HG03135 (cell line): ENCODE data around the gene AFF3.

Source experiments
- ATAC-seq: cut with Tn5 transposase; IDR thresholded peaks from one replicate; pipeline ENCODE4 v1.9.1; 2021; ENCODE audit warnings: mild to moderate bottlenecking, moderate library complexity; ENCODE audit not compliant: unreplicated experiment

AFF3 gene

DNA sequence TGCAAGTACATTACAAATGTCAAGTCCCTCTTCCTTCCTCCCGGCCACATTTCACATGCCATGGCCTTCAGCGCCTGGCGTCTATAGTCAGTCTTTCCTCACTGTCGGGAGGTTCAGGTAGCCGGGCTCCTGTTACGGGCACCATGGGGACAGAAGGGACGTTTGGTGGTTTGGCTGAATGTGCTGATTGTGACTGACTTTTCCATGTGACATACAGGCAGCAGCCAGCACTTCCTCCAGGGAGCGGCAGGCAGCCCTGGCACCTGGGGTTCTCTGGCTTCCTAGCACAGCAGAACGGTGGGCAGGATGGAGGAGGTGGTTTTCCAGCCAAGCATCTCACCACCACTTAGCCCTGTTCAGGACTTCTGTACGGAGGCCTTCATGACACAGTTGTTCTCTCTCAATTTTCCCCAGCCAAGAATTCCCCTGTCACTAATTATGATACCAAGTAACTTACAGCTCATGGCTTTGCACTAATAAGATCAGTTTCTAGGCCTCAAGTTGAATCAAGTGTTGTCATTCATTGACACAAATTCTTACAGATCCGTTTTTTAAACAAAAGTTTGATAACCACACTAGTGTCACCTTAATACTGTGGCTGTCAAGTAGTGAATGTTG, 568.6 kb downstream of the AFF3 start:
- ATAC-seq: no peak

DNA sequence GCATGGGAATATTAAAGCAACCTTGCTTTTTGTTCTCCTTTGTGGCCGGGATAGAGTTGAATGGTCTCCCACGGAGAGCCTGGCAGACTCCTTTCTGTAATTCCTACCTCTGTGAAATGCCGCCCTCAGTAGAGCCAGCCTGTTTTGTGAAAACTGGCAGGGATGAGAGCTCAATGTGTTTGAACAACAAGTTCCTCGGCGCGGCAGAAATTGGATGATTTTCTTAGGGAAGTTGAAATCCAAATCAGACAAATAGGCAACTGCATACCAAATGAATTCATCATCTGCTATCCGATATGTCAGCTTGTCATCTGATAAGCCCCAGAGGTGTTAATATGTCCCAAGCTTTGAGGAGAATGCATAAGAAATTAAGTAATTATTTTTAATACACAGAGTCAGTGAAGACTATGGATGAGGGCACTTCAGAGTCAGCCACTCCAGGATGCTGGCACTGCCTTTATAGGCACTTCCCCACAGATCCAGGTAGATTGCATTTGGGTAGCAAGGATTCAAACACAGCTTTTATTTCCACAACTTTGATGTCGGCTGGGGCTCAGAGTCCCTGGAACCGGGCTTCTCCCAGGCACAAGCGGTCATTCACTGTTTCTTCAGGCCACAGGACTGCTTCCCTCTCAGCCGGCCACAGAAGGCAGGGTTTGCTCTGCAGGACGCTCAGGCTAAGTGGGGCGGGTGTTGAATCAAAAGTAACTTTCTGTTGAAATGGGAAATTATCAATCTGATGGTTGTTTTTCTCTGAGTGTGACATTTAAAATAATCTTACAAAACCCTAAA, 569.8 kb downstream of the AFF3 start:
- no peak for ATAC-seq

DNA sequence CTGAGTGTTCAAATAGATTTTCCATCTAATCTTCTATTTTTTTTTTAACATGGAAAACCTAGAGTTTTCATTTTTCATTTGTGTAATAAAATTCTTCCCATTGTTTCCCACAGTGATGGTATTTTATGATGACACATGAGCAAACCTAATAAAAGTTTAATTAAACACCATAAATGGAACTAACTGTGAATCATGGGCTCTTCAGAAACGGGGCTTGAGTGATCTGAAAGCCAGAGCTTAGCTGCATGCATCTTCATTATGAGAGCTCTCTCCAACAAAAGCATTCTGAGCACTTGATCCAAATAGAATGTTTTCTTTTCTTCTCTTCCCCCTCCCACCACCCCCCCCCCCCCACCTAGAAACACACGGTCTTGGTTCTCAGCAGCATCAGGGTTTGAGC, 570.4 kb downstream of the AFF3 start:
- no peak for ATAC-seq

DNA sequence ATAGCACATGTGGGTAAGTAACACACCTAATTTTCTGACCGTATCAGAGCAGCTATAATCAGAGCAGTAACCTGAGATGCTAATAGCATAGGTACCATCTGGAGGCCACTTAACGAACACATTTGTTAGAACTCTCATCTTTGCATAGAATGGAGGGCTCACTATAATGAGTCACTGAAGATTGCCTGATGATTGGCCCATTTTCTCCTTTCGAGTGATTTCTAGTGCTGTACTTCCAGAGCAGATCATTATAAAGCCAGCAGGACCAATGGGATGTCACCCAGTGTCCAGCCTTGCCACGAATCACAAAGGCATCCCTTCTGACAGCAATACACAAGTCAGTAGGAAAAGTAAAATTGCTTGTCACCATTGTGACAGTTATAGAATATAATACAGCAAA, 570.9 kb downstream of the AFF3 start:
- ATAC-seq: no peak

- ATAC-seq: no peak
These were observed 571.4 kb downstream of the AFF3 start for GRCh38 chr2:99571021-99571420.

- no peak for ATAC-seq
These were observed 573.0 kb downstream of the AFF3 start for GRCh38 chr2:99569386-99569785.

- no peak for ATAC-seq
These were observed 577.2 kb downstream of the AFF3 start for GRCh38 chr2:99565227-99565626.

GRCh38 chr2:99562516-99562915, 579.9 kb downstream of the AFF3 start:
- ATAC-seq: no peak

DNA sequence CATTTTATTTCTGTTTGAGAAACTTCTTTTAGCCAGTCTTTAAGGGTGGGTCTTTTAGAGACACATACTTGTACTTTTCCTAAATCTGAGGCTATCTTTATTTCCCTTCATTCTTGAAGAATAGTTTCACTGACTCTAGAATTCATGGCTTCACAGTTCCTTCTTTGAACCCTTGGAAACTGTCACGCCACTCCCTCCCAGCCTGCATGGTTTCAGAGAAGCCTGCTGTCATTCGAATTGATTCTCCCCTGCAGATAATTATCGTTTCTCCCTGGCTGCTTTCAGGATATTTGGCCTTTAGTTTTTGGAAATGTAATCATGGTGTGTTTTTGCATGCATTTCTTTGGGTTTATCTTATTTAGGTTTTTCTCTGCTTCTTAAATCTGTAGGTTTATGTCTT, 580.6 kb downstream of the AFF3 start:
- no peak for ATAC-seq

DNA sequence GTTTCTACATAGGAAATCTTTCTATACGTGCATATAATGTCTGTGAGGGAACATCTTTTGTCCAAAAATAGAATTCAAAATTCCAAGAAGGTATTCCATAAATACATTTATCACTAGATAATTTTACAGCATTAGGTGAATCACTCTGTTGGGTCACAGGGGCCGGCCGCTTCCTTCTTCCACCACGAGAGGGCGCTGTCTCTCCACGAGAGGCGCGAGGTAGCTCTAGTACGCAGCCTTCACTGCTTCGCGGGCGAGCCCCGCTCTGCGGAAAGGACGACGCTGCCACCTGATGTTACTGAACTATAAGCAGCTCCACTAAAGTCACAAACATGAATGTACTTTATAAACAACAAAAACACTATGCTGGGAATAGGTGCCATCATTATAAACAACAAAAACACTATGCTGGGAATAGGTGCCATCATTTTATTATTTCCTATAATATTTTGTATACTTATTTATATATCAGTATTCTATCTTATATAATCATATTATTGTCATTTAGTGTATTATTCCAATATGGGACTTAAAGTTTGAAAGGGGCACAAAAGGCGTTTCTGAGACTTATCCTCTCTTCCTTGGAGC, 583.2 kb downstream of the AFF3 start:
- ATAC-seq: no peak

DNA sequence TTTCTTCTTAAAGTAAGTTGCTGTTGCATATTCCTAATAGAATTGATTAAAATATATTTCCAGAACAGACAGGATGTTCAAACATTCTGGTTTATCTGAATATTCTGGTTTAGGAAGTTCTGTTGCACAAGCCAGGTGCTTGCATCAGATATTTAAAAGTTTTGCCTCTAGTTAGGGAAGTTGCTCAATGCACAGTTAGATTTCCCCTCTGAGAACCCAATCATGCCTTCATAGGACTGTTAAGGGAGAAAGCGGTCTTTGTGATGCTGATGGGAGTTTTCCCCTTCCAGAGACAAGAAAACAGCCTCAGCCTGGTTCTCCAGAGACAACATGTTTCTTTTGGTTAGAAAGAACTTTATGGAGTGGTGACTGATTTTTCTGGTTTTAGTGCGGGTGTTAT, 587.0 kb downstream of the AFF3 start:
- ATAC-seq: no peak

GRCh38 chr2:99554871-99555270, 587.5 kb downstream of the AFF3 start:
- no peak for ATAC-seq

DNA sequence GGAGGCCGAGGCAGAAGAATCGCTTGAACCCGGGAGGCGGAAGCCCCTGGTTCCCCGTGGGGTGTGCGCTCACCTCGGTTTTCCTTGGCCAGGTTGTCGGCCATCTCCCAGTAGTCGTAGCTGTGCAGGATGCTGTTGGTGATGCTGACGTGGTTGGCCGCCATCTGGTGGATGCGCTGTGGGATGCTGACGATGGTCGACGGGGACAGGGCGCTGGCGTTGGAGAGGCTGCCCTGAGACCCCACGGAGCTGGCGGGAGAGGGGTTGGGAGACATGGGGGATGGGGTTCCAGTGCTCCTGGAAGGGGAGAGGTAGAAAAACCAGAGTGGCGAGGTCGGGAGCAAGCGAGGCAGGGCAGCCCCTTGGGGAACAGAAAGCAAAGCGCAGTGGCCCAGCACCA, 588.2 kb downstream of the AFF3 start:
- ATAC-seq: no peak

- no peak for ATAC-seq
These were observed 589.9 kb downstream of the AFF3 start for GRCh38 chr2:99552529-99552928.

DNA sequence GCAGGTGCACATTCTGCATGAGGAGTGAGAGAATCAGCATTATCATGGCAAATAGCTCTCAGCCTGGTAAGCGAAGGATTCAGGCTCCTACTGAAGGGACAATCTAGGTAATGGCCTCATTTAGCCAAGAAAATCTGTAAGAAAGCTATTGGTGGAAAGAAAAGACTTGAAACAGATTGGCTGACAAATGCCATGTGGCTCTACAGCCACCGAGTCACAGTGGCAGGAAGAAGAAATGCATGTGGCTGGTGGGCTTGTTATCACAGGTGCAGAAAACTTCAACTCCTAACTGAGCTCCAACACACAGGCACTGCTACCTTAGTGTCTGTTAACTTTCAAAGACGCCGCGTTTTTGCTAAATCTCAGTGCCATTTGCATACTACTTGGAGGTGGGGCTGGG, 592.0 kb downstream of the AFF3 start:
- no peak for ATAC-seq

GRCh38 chr2:99545604-99546003, 596.8 kb downstream of the AFF3 start:
- ATAC-seq: no peak

- ATAC-seq: no peak
These were observed 597.3 kb downstream of the AFF3 start for GRCh38 chr2:99545066-99545465.

DNA sequence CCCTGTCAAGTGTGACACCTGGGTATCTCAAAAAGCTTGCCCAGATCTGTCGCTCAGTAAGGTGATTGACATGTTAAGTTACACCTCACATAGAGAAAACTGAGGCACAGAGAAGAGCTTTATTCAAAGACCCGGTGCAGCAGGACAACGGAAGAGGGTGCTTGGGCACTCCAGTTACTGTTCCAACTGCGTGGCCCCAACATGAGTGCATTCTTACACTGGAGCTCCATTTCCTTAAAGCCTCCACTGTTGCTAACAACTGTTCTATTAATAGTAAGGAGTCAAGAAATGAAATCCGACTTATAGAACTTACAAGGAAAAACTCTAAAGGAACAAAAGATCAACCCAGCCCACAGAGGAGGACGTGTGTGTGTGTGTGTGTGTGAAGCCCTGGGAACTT, 597.8 kb downstream of the AFF3 start:
- ATAC-seq: no peak

- no peak for ATAC-seq
These were observed 599.1 kb downstream of the AFF3 start for GRCh38 chr2:99543247-99543646.

GRCh38 chr2:99537910-99538485, 604.4 kb downstream of the AFF3 start:
- ATAC-seq: no peak

DNA sequence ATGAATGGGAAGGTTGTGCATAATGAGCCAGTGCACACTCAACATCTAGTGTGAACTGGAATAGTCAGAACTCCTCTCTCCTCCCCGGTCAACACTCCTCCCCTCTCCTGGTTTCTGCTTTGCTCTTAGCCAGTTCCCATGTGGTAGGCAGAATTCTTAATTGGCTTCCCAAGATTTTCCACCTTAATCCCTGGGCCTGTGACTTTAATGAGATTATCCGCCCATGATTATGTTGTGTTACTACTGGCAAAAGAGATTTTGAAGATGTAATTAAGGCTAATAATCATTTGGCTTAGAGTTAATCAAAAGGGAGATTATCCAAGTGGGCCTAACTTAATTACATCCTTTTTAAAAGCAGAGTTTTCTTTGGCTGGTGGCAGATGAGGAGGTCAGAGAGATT, 618.3 kb downstream of the AFF3 start:
- ATAC-seq: no peak

DNA sequence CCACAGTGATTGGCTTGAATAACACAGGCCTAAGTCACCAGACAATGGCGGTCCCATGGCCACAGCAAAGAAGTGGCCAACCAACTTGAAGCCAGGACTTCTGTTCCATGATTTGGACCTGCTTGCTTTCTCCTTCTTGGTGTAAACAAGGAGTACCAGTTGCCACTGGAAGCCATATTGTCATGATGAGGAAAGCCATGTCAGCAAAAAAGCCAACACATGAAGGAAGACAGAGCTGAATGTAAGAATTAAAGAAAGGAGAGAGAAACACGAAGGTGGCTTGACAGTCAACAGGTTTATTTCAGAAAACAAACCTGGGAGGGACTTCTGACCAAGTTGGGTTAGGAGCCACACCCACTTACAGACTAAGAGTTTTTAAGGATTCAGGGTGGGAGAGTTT, 620.2 kb downstream of the AFF3 start:
- no peak for ATAC-seq
